ENCODE measurements around the gene YTHDF1.

YTHDF1 gene

GRCh38 chr20:63183422-63184146 lies 32.3 kb downstream of the YTHDF1 start:
- no peak for DNase-seq (ENCODE audit: low read depth)

GRCh38 chr20:63182946-63183415 lies 33.0 kb downstream of the YTHDF1 start:
- DNase-seq (ENCODE audit: low read depth), result no peak

DNA sequence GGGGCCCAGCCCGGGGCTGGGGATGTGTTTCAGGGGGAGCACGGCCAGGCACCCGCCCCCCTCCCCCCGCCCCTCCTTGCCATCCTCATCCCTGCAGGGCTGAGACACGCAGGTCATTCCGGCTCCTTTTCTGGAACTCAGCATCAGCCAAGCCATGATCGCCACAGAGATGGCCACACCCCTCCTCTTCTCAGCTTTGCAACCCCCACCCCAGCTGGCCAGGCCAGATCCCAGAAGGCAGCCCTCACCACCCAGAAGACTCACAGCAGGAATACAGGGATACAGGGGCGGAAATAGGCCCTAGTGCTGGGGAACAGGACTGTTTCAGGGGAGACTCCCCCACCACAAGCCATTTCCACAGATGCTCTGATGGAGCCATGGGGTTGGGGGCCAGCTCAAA lies 33.5 kb downstream of the YTHDF1 start:
- DNase-seq (ENCODE audit: low read depth), result no peak

DNA sequence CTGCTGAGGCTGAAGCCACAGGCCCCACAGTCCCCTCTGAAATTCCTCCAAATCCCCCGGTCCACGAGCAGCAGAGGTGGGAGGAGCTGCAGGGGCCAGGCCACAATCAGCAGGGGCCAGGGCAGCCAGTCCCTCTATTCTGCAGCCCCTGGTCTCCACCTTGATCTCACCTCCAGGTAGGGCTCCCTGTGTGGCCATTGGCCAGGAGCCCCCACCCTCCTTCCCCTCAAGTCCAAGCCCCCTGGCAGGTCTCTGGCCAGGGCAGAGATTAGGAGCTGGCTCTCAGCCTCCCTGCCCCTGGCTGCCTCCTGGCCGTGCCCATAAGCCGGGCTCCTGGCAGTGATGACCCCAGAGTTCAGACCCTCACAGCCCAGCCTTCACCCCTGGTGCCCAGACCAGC lies 34.7 kb downstream of the YTHDF1 start:
- no peak for DNase-seq (ENCODE audit: low read depth)

DNA sequence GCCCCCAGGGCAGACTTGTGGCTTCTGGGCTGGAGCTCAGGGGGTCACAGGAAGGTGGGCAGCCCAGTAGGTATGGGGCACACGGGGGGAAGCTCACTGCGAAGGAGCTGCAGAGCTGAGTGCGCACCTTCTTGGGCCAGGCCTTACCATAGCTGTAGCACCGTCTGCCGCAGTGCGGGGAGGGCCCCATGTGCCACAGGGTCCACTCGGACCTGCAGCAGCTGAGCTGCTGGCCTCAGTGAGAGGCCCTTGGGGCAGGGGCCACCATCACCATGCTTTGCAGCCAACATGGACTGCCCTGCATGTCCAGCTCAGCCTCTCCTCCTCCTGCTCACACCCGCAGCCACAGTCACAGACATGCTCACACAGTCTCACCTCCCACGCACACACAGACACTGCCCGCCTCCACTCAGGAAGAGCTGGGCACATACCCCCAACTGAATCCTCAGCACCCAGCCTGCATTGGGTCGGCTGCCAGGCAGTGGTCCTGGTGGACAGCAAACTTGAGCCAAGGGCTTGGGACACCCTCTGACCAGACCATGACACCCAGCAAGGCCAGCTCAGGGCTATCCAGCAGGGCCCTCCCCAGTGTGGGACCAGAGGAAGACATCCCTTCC lies 35.3 kb downstream of the YTHDF1 start:
- DNase-seq (ENCODE audit: low read depth), result no peak

GRCh38 chr20:63179687-63180568 lies 36.0 kb downstream of the YTHDF1 start:
- DNase-seq (ENCODE audit: low read depth), result no peak

DNA sequence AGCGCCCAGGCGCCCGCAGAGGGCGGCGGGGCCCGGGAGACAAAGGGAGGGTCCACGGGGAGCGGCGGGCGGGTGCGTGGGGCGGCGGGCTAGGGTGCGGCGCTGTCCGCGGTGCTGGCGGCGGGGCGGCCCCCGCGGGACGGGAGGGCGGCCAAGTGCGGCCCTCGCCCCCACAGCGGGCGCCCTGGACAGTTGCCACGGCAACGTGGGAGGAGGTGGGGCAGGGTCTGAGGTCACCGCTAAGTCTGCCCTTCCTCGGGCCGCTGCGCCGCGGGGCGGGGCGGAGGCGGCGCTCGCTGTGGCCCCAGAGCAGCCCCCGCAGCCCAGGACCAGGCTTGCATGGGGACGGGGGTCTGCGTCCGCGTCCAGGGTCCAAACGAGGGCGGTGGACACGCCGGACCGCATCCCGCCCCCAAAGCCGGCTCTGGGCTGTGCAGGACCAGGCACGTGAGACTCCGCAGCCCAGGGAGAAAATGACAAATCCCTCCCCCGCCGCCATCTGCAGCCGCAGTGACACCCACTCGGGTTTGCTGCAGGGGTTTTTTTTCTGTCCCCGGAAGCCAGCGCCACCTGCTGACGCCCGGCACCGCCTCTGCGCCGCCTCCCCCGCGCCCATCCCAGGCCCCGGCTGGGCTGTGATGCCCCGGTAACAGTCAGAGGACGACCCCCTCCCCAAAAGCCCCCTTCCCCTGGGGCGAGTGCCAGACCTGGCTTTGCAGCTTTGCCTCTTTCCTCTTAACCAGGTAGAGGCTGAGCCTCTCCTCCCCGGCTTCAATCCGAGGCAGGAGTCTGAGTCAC lies 36.8 kb downstream of the YTHDF1 start:
- peak; percentile 46 for DNase-seq (ENCODE audit: low read depth)

GRCh38 chr20:63178446-63178820 lies 37.5 kb downstream of the YTHDF1 start:
- no peak for DNase-seq (ENCODE audit: low read depth)

DNA sequence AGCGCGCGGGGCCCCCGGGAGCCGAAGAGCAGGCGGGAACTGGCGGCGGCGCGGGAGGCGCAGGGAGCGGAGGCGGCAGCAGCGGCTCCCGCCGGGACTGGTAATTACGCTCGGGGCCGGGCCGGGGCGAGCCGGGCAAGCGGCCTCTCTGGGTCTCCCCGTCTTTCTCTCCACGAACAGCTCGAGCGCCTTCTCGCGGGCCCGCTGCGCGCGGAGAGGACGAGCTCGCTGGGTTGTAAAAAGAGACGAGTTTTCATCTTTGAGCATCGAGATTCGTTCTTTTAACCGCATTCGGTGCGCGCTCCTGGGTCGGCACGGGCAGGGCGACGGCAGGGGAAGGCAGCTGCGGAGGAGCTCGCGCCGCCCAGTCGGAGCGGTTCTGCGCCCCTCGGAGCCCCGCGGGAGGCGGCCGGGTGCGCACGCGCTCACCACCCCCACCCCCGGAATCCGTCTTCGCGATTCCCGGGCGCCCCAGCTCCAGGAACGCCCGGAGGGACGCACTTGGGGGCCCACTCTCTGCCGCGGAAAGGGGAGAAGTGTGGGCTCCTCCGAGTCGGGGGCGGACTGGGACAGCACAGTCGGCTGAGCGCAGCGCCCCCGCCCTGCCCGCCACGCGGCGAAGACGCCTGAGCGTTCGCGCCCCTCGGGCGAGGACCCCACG lies 38.0 kb downstream of the YTHDF1 start:
- DNase-seq (ENCODE audit: low read depth), result no peak

DNA sequence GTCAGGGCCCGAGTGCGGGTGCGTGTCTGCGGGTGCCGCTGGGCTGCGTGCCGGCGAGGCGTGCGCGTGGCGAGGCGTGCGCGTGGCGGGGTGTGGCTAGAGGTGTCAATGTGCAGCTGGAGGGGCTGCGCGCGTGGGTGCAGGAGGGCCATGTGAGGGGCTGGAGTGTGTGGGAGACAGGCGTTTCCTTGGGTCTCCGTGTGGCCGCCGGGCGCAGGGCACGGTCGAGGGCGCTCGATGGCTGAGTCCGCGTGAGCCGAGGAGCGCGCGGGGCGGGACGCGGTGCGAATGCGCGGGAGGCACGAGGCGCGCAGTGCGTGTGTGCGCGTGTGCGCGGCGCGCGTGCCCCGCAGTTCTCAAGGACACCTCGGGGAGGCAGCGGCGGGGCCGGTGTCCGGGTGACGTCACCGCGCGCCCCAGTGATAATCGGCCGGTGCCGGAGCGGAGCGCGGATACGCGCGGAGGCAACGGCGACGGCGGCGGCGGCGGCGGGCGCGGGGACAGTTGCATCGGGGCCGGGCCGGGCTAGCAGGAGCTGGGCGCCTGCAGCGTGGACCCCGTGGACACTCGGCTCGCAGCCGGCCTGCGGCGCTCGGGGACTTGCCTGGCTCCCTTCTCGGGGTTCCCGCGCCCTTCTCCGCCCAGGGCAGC lies 38.7 kb downstream of the YTHDF1 start:
- DNase-seq (ENCODE audit: low read depth), result no peak

GRCh38 chr20:63176427-63177133 lies 39.4 kb downstream of the YTHDF1 start:
- no peak for DNase-seq (ENCODE audit: low read depth)

GRCh38 chr20:63176034-63176426 lies 39.9 kb downstream of the YTHDF1 start:
- no peak for DNase-seq (ENCODE audit: low read depth)

- DNase-seq (ENCODE audit: low read depth), result no peak
Measured at GRCh38 chr20:63175038-63175895, 40.7 kb downstream of the YTHDF1 start.

DNA sequence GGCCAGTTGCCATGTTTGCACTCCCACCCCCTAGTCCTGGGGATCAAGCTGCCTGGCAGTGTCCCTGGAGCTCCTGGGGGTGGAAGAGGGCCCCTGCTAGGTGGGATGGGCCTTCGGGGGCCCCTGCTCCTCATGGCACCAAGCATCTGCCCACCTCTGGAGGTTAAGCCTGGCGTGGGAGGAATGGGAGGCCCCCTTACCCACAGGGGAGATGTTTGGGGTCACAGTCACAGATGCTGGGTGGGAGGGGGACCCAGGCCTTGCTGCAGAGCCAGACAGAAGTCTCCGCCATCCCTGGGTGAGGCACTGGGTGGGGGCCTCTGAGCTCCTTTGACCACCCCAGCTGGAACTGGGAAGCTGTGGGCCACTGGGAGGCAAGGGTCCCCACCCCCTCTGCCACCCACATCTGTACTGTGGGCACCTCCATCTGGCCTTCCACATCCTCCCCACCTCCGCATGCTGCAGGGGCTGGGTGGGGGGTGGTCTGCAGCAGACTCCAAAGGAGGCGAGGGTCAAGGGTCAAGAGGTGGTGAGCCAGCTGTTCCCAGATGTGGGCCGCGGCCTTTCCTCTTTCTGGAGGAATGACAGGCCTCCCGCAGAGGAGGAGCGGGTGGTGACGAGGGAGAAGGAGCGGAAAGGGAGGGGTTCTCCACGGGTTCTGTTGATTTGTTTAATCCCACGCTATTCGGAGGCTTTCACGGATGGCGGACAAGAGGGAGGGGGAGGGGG lies 41.5 kb downstream of the YTHDF1 start:
- no peak for DNase-seq (ENCODE audit: low read depth)

GRCh38 chr20:63173552-63174191 lies 42.3 kb downstream of the YTHDF1 start:
- no peak for DNase-seq (ENCODE audit: low read depth)

GRCh38 chr20:63172726-63173125 lies 43.2 kb downstream of the YTHDF1 start:
- DNase-seq (ENCODE audit: low read depth), result no peak

- no peak for DNase-seq (ENCODE audit: low read depth)
Measured at GRCh38 chr20:63171991-63172390, 43.9 kb downstream of the YTHDF1 start.

DNA sequence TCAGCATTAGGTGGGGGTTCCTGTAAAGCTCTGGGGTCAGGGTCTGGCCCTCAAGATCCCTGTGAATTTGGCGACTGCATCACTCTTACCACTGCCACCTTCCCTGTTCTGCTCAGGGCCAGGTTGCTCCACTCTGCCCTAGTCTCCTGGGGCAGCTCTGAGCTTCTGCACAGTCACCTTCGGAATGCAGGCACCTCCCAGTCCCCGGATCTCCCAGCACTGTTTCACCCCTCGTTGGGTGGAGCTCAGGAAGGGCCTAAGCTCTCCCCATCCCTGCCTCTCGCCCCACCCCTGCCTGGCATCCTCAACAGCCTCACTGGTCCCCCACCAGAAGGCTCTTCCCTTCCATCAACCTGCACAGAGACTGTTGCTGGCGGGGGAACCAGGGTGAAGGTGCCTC lies 46.2 kb downstream of the YTHDF1 start:
- DNase-seq (ENCODE audit: low read depth), result no peak
